Neural progenitor cell (in vitro differentiated cells): Measurements from ENCODE around the gene SPTBN4.

Experiments used
- EZH2 ChIP-seq: fragments of 200-600 bp; sonication (generic); IDR thresholded peaks from 2 replicates; pipeline ENCODE4 v1.6.1; 2017; ENCODE audit warnings: antibody characterized with exemption, mild to moderate bottlenecking, moderate library complexity
- TF ChIP-seq, protein P1 (sequence below): fragments of 200-600 bp; sonication (generic); IDR thresholded peaks from 2 replicates; pipeline ENCODE4 v1.5.1; 2017; ENCODE audit warnings: antibody characterized with exemption, mild to moderate bottlenecking

GRCh38 chr19:40623403-40624251, 156.8 kb downstream of the SPTBN4 start:
- TF ChIP-seq, protein P1, sequence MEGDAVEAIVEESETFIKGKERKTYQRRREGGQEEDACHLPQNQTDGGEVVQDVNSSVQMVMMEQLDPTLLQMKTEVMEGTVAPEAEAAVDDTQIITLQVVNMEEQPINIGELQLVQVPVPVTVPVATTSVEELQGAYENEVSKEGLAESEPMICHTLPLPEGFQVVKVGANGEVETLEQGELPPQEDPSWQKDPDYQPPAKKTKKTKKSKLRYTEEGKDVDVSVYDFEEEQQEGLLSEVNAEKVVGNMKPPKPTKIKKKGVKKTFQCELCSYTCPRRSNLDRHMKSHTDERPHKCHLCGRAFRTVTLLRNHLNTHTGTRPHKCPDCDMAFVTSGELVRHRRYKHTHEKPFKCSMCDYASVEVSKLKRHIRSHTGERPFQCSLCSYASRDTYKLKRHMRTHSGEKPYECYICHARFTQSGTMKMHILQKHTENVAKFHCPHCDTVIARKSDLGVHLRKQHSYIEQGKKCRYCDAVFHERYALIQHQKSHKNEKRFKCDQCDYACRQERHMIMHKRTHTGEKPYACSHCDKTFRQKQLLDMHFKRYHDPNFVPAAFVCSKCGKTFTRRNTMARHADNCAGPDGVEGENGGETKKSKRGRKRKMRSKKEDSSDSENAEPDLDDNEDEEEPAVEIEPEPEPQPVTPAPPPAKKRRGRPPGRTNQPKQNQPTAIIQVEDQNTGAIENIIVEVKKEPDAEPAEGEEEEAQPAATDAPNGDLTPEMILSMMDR, result no peak
- no peak for TF ChIP-seq EZH2
